HG02840 (cell line): ENCODE data around the gene RANBP3.
"Not testable (repeated sequence)": the region's sequence is repeated elsewhere in the genome, so short reads cannot be mapped to it uniquely, and the experiment has no call there.

Experiments
- ATAC-seq: cut with Tn5 transposase; IDR thresholded peaks from one replicate; pipeline ENCODE4 v1.9.1; 2021; ENCODE audit warnings: mild to moderate bottlenecking, moderate library complexity, moderate number of reproducible peaks; ENCODE audit not compliant: unreplicated experiment, low FRiP score

Gene RANBP3

DNA sequence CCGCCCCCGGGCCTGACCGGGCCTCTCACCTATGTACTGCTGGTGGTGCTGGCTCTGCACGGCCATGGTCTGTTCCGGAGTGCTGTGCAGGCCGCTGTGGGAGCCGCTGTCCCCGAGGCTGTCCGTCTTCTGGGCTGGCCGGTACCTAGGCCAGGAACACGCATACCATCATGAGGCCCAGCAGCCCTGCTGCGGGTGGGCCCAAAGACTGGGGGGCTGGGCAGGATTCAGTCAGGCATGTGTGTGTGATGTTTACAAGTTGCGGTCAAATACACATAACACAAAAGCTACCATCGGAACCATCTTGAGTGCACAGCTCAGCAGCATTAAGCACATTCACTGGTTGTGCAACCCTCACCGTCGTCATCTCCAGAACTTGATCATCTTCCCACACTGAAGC lies 32.2 kb upstream of the RANBP3 start:
- ATAC-seq = no peak

GRCh38 chr19:6007866-6008265 lies 29.9 kb upstream of the RANBP3 start:
- no peak for ATAC-seq

- no peak for ATAC-seq
Measured at GRCh38 chr19:6006896-6007295, 29.0 kb upstream of the RANBP3 start.

GRCh38 chr19:6006070-6006446 lies 28.1 kb upstream of the RANBP3 start:
- not testable (repeated sequence) for ATAC-seq

DNA sequence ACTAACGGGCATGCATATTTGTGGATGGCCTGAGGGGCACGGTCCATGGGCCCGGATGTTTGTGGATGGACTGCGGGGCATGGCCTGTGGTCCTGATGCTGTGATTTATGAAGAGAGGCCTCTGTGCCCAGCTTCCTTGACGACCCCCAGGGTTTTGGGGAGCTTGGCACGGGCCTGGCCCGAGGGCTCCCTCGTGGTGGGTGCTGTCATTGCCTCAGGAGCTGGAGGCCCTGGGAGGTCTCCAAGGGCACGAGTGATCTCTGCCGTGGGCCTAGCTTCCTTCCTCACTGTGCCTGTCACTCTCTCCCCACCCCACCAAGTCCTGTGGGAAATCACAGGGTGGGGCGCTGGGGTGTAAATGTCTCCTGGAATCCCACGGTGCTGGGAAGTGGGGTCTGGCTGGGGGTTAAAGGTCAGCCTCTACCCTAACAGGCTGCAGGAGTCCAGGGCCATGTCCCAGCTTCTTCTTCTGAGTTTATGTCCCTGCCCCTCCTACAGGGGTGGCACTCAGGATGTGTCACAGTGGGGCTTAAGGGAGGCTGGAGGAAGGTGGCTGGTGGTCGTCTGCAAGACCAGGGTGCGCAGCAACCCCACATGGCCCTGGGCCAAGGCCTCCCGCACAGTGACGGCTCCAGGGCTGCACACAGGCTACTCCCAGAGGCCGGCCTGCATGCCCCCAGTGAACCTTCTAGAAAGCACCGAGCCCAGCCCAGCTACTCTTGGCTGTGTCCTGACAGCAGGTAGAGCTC lies 27.6 kb upstream of the RANBP3 start:
- no peak for ATAC-seq

DNA sequence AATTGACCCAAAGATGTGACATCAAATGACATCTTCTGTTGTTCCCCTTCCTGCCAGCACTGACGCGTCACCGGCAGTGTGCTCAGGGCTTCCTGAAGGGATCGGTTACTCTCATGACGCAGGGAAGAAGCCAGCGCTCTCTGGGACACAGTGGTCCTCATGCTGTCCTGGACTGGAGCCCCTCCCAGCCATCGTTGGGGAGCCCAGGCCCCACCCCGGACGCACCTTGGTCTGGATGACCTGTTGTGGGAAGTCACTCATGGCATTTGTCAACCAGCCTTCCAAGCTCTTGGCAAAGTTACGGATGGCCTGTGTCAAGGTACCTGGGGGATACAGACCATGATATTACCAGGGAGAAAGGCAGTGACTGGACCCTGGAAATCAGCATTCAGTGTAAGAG lies 26.0 kb upstream of the RANBP3 start:
- no peak for ATAC-seq

GRCh38 chr19:6002591-6002990 lies 24.7 kb upstream of the RANBP3 start:
- no peak for ATAC-seq

GRCh38 chr19:6000228-6000847 lies 22.4 kb upstream of the RANBP3 start:
- ATAC-seq = no peak

DNA sequence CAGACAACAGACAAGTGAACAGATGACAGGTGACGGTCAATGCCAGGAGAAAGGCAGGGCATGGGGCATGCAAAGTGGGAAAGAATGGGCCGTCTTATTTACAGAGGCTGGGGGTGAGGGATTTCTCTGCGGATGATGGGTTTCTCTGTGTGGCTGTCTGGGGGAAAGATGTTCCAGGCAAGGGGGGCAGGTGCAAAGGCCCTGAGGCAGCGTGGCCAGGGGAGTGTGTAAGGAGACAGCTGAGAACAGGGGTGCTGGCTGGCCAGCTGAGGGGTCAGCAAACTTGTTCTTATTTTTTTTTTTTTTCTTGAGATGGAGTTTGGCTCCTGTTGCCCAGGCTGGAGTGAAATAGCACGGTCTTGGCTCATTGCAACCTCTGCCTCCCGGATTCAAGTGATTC lies 21.8 kb upstream of the RANBP3 start:
- no peak for ATAC-seq

DNA sequence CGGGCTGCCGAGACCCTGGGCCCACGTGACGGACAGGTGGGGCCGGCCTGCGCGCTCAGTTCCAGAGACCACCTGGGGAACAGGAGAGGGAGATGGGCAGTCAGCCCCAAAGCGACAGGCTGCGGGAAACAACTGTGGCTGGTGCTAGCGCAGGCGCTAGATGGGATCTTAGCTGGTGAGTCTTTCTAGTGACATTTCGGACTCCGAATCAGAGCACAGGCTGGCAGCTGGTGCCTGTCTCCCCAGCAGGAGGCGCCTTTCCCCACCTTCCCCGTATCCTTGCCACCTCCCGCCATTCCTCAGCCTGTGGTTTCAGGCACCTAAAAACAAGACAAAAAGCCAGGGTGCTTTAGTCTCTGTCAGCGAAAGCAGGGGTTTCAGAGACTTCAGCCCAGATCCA lies 19.4 kb upstream of the RANBP3 start:
- ATAC-seq = no peak

- no peak for ATAC-seq
Measured at GRCh38 chr19:5996623-5997320, 18.8 kb upstream of the RANBP3 start.

- ATAC-seq = no peak
Measured at GRCh38 chr19:5996102-5996501, 18.2 kb upstream of the RANBP3 start.

GRCh38 chr19:5995606-5996005 lies 17.7 kb upstream of the RANBP3 start:
- ATAC-seq = no peak

GRCh38 chr19:5994405-5995165 lies 16.6 kb upstream of the RANBP3 start:
- no peak for ATAC-seq

DNA sequence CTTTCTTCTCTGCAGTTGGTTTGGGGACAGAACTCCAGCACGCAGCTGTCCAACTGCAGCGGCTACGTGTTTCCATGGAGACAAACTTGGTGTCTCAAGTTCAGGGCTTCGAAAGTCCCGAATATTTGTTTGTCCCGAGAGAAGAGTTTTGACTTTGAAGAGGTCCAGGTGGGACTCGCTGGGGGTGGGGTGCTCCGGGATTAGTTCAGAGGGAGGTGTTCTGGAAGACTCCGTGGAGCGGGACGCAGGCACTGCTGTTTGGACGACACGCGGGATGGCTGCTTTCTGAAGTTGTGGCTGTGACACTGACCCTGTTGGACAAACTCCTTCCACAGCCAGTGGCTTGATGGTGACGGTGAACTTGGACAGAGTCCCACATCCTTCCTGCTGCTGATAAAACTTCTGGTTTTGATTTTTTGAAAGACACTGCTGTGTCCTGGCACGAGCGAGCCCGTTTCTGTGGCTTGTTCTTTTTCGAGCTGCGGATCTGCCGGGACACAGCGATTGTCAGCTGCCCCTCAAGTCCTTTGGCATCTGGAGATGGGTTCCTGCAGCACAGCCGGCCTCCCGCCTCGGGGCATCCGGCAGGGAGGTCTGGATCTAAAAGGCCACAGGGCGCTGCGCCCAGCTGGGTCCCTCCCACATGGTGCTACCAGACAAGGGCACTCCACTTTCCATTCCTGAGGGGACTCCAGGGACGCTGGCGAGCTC lies 15.9 kb upstream of the RANBP3 start:
- no peak for ATAC-seq

DNA sequence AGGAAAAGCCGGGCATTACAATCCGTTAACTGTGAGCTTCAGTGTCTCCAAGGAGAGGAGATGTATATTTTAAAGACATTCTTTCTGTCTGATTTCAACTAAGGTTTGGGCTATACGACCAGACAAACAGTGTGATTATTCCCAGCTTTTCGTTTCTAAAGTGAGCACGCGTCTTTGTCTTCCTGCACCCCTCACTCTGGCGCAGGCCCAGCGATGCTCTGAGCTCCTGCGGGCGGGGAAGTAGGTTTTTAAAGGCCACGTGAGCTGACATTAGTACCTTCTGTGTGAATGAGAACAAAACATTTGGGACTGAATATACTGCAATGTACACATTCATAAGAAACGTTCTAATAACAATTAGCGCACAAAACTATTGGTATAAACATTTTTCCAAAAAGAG lies 15.3 kb upstream of the RANBP3 start:
- ATAC-seq = no peak

GRCh38 chr19:5992756-5993155 lies 14.8 kb upstream of the RANBP3 start:
- ATAC-seq = no peak

GRCh38 chr19:5991244-5991838 lies 13.4 kb upstream of the RANBP3 start:
- ATAC-seq = no peak

GRCh38 chr19:5990289-5990797 lies 12.4 kb upstream of the RANBP3 start:
- no peak for ATAC-seq
